BLaER1 treated with 17β-estradiol and CSF1 and Interleukin-3, amounts not matched to agents 10 nM and 100 nM (cell line): Measurements from ENCODE around the gene LEF1.

Experiments used
- H3K27ac ChIP-seq, 11 experiments: shearing (Covaris generic); formaldehyde crosslinking; 2 replicates each; pipeline ENCODE4 v1.8.1; 2022
- H3K27me3 ChIP-seq, 11 experiments: shearing (Covaris generic); formaldehyde crosslinking; 2 replicates each; pipeline ENCODE4 v1.8.1; 2022
- H3K36me3 ChIP-seq, 11 experiments: shearing (Covaris generic); formaldehyde crosslinking; 2 replicates each; pipeline ENCODE4 v1.8.1; 2022
- H3K4me1 ChIP-seq, 10 experiments: shearing (Covaris generic); formaldehyde crosslinking; 2 replicates each; pipeline ENCODE4 v1.8.1; 2022
- H3K4me2 ChIP-seq, 11 experiments: shearing (Covaris generic); formaldehyde crosslinking; 2 replicates each; pipeline ENCODE4 v1.8.1; 2022
- H3K4me3 ChIP-seq, 10 experiments: shearing (Covaris generic); formaldehyde crosslinking; 2 replicates each; pipeline ENCODE4 v1.8.1; 2022
- H3K9ac ChIP-seq, 11 experiments: shearing (Covaris generic); formaldehyde crosslinking; 2 replicates each; pipeline ENCODE4 v1.8.1; 2022
- H3K9me3 ChIP-seq, 11 experiments: shearing (Covaris generic); formaldehyde crosslinking; replicated peaks in 1 of 11; 2 replicates each; pipeline ENCODE4 v1.8.1; 2022
- H4K20me1 ChIP-seq, 11 experiments: shearing (Covaris generic); formaldehyde crosslinking; 2 replicates each; pipeline ENCODE4 v1.8.1; 2022
- Cebpa-rat ChIP-seq, 11 experiments: shearing (Covaris generic); IDR thresholded peaks; 2 replicates each; pipeline ENCODE4 v1.8.1; 2022

LEF1 gene

DNA sequence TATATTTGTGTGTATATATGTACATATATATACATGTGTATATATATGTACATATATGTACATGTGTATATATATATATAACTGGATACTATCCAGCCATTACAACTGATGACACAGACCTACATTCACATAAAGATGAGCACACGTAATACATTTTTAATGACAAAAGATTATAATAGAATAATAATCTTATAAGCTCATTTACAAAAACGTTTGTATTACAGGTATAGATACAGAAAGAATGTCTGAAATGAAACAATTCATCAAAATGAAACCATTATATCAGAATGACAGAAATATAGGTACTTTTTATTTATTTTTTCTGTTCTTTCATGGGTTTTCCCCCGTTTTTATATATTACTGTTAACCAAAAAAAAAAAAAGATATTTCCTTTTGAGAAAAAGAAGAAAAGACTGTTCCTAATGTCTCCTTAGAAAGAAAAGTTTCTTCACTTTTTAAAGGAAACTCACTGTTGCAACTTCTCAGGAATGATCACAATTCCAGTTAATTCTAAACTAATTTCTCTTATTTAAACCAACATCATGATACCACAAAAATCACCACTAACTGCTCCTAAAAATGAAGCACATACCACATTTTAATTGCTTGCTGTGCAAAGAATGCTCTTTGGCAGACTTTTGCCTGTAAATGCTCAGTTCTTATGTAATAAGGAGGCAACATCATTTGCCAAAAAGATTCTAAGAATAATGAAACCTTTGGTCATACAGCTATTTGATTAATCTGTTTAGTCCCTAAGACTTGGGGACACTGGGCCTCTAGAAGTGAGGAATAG is 18.9 kb downstream of the LEF1 start:
- H3K9ac ChIP-seq, result no peak overlapping the region
- H3K9me3 ChIP-seq, result peaks cover 0 to 17% (median 0%) of the 10 kb centered on the region in 11 experiments; a peak in 11 of 22 replicates
- no peak overlapping the region for H3K4me3 ChIP-seq
- H3K4me2 ChIP-seq, result peak overlapping the region in 8 of 11 experiments; percentile 1 to 27 (median 17); a peak in 8 of 22 replicates
- peaks cover 20 to 87% (median 59%) of the 10 kb centered on the region in 10 experiments for H3K4me1 ChIP-seq
- peaks cover 0 to 83% (median 36%) of the 10 kb centered on the region in 11 experiments; a peak in 17 of 22 replicates for H3K36me3 ChIP-seq
- H3K27me3 ChIP-seq, result peaks cover 0 to 13% (median 3%) of the 10 kb centered on the region in 11 experiments; a peak in 13 of 22 replicates
- H4K20me1 ChIP-seq, result peaks cover 0 to 95% (median 15%) of the 10 kb centered on the region in 11 experiments; a peak in 11 of 22 replicates
- no peak for TF ChIP-seq Cebpa-rat (IDR thresholded peaks at IDR 0.05)
- no peak overlapping the region for H3K27ac ChIP-seq

DNA sequence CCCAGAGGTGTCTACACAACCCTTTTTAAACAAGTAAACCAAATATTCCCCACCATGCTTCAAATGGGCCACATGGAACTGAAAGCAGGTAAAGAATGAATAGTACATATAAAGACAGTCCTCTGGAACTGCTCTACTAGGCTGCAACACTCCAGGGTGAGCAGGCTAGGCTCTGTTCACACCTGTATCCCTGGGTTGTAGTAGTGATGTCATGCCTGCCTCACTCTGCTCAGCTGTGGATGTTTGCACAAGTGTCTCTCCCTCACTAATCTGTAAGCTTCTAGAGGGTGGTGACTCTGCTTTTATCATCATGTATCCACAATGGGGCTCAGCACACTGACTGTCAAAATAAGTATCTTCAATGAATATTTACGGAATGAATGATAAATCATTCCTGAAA is 20.4 kb downstream of the LEF1 start:
- peak overlapping the region in 2 of 11 experiments; percentile 8 to 36; a peak in 2 of 22 replicates for H3K27ac ChIP-seq
- peaks cover 0 to 15% (median 0%) of the 10 kb centered on the region in 11 experiments; a peak in 11 of 22 replicates for H3K9me3 ChIP-seq
- H3K9ac ChIP-seq, result no peak overlapping the region
- H3K4me1 ChIP-seq, result peaks cover 12 to 90% (median 71%) of the 10 kb centered on the region in 10 experiments
- H3K27me3 ChIP-seq, result peaks cover 0 to 21% (median 12%) of the 10 kb centered on the region in 11 experiments; a peak in 20 of 22 replicates
- H3K4me3 ChIP-seq, result no peak overlapping the region
- peaks cover 0 to 95% (median 28%) of the 10 kb centered on the region in 11 experiments; a peak in 11 of 22 replicates for H4K20me1 ChIP-seq
- no peak for TF ChIP-seq Cebpa-rat (IDR thresholded peaks at IDR 0.05)
- peak overlapping the region; percentile 11 to 52 (median 33); a peak in 14 of 22 replicates for H3K4me2 ChIP-seq
- peaks cover 0 to 90% (median 34%) of the 10 kb centered on the region in 11 experiments; a peak in 17 of 22 replicates for H3K36me3 ChIP-seq

DNA sequence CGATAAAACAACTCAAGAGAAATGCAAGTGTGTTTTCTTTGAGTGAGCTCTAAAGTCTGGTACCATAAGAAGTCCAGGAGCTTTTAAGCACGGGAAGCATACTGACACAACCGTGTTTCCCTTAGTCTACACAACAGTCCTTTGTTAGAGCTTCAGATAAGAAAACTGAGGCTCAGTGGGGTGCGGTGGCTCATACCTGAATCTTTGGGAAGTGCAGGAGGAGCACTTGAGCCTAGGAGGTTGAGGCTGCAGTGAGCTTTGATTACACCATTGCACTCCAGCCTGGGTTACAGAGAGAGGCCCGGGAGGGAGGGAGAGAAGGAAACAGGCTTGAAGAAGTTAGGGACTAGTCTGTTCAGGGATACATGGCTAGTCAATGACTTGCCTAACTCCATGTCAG is 21.9 kb downstream of the LEF1 start:
- Histone ChIP-seq H3K36me3 (peaks cover 0 to 85% (median 23%) of the 10 kb centered on the region in 11 experiments; a peak in 11 of 22 replicates), H3K4me1 (peaks cover 17 to 90% (median 68%) of the 10 kb centered on the region in 10 experiments), H3K4me3 (no peak overlapping the region), H4K20me1 (peaks cover 0 to 95% (median 36%) of the 10 kb centered on the region in 11 experiments; a peak in 11 of 22 replicates), H3K9ac (no peak overlapping the region), H3K27ac (peak overlapping the region in 5 of 11 experiments; percentile 10 to 39 (median 28); a peak in 5 of 22 replicates), H3K4me2 (peak overlapping the region in 5 of 11 experiments; percentile 13 to 52 (median 40); a peak in 7 of 22 replicates), H3K9me3 (no peaks in the 10 kb centered on the region; a peak in 1 of 22 replicates), H3K27me3 (peaks cover 0 to 36% (median 24%) of the 10 kb centered on the region in 11 experiments; a peak in 21 of 22 replicates)
- no peak for TF ChIP-seq Cebpa-rat (IDR thresholded peaks at IDR 0.05)

DNA sequence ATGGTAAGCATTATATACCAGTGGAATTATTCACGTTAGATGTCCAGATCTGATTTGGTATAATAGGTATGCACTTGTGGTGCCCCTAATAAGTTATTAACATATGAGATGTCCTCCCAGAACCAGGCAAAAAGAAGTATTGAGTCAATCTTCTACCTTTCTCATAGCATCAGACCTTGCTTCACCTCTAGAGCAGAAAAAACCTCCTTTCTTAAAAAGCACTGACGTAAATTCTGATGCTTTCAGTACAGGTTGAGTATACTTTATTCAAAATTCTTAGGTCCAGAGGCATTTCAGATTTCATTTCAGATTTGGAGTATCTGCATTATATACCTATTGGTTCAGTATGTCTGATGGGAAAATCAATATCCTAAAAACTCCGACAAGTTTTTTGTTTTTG is 22.4 kb downstream of the LEF1 start:
- Histone ChIP-seq H3K27ac (no peak overlapping the region; a peak in 1 of 22 replicates), H3K36me3 (peaks cover 0 to 85% (median 22%) of the 10 kb centered on the region in 11 experiments; a peak in 10 of 22 replicates), H3K9me3 (no peaks in the 10 kb centered on the region), H3K4me3 (no peak overlapping the region), H3K4me1 (peaks cover 22 to 90% (median 69%) of the 10 kb centered on the region in 10 experiments), H3K27me3 (peaks cover 3 to 41% (median 29%) of the 10 kb centered on the region in 11 experiments), H3K4me2 (peak overlapping the region in 2 of 11 experiments; percentile 37 to 46; a peak in 3 of 22 replicates), H3K9ac (no peak overlapping the region), H4K20me1 (peaks cover 0 to 95% (median 36%) of the 10 kb centered on the region in 11 experiments; a peak in 11 of 22 replicates)
- no peak for TF ChIP-seq Cebpa-rat (IDR thresholded peaks at IDR 0.05)

DNA sequence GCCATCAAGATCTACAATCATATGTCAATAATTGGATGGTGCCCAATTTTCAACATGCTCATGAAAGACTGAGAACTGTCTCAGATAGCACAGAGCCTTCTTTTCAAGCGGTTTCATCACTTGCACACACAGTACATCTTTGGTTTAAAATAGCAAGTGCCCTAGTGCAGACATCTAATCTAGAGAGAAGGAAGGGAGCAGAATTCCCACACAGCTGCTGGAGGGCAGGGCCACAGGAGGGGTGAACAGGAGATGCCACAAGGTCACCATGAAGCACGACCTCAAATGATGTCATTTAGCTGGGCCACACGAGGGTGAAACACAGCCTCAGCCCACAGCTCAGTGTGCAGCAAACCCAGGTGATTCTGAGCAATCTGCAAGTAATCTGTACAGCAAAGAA is 24.3 kb downstream of the LEF1 start:
- Histone ChIP-seq H3K9ac (no peak overlapping the region), H3K27ac (peak overlapping the region in 1 of 11 experiments; percentile 10; a peak in 1 of 22 replicates), H3K27me3 (peaks cover 8 to 56% (median 45%) of the 10 kb centered on the region in 11 experiments), H3K4me1 (peaks cover 38 to 94% (median 73%) of the 10 kb centered on the region in 10 experiments), H3K4me3 (no peak overlapping the region), H4K20me1 (peaks cover 0 to 96% (median 36%) of the 10 kb centered on the region in 11 experiments; a peak in 11 of 22 replicates), H3K36me3 (peaks cover 0 to 86% (median 21%) of the 10 kb centered on the region in 11 experiments; a peak in 10 of 22 replicates), H3K9me3 (no peaks in the 10 kb centered on the region), H3K4me2 (peak overlapping the region in 8 of 11 experiments; percentile 13 to 59 (median 39); a peak in 15 of 22 replicates)
- TF ChIP-seq Cebpa-rat (IDR thresholded peaks at IDR 0.05), result no peak

DNA sequence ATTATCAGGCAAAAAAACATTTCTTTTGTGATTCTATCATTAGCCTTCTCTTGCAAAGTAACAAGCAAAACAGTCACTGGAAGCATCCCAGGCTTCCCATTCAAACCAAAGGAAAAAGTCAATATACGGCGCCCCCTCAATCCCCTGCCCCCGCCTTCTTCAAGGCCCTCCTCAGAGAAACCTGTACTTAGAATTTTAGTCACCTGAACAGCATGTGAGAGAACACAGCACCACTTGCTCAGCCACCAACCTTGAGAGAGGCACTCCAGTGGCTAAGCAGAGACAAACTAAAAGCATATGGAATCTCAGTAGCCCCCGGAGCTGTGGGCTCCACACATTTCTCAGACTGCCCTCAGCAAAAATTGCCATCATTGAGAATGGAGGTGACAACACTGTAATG is 25.2 kb downstream of the LEF1 start:
- peaks cover 0 to 100% (median 35%) of the 10 kb centered on the region in 11 experiments; a peak in 11 of 22 replicates for H4K20me1 ChIP-seq
- TF ChIP-seq Cebpa-rat (IDR thresholded peaks at IDR 0.05), result no peak
- H3K4me3 ChIP-seq, result no peak overlapping the region
- H3K9me3 ChIP-seq, result no peaks in the 10 kb centered on the region
- H3K4me2 ChIP-seq, result peak overlapping the region in 10 of 11 experiments; percentile 11 to 60 (median 44); a peak in 16 of 22 replicates
- peaks cover 0 to 89% (median 24%) of the 10 kb centered on the region in 11 experiments; a peak in 13 of 22 replicates for H3K36me3 ChIP-seq
- peaks cover 8 to 56% (median 45%) of the 10 kb centered on the region in 11 experiments for H3K27me3 ChIP-seq
- no peak overlapping the region for H3K27ac ChIP-seq
- 0 out of 22 replicates have a peak overlapping the region, but pooled peaks of 1 of the 11 experiments have one; percentile 10 for H3K9ac ChIP-seq
- H3K4me1 ChIP-seq, result peaks cover 46 to 99% (median 77%) of the 10 kb centered on the region in 10 experiments

DNA sequence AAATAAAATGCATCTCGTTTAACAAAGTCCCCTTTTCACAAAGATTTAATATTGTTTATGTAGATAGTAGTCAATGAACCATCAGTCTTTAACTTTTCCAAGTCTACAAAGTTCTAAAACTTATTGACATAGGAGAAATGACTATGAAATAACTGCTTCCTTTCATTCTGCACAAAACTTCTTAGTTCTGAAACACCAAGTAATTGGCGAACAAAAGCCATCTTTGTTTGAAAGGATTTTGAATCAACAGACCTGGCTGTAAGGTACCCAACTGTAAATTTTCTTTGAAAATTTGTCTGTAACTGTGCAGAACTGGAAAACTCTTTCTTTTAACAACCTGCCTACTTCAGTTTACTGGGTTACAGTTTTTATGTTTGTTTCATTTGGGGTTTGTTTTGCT is 25.9 kb downstream of the LEF1 start:
- H3K4me2 ChIP-seq, result peak overlapping the region; percentile 11 to 67 (median 46); a peak in 15 of 22 replicates
- peaks cover 40 to 99% (median 72%) of the 10 kb centered on the region in 10 experiments for H3K4me1 ChIP-seq
- TF ChIP-seq Cebpa-rat (IDR thresholded peaks at IDR 0.05), result no peak
- H3K27me3 ChIP-seq, result peaks cover 8 to 51% (median 43%) of the 10 kb centered on the region in 11 experiments
- H3K9me3 ChIP-seq, result no peaks in the 10 kb centered on the region
- H3K9ac ChIP-seq, result no peak overlapping the region
- H3K4me3 ChIP-seq, result no peak overlapping the region
- peaks cover 0 to 100% (median 31%) of the 10 kb centered on the region in 11 experiments; a peak in 11 of 22 replicates for H4K20me1 ChIP-seq
- H3K27ac ChIP-seq, result no peak overlapping the region; a peak in 1 of 22 replicates
- peaks cover 0 to 89% (median 28%) of the 10 kb centered on the region in 11 experiments; a peak in 13 of 22 replicates for H3K36me3 ChIP-seq

DNA sequence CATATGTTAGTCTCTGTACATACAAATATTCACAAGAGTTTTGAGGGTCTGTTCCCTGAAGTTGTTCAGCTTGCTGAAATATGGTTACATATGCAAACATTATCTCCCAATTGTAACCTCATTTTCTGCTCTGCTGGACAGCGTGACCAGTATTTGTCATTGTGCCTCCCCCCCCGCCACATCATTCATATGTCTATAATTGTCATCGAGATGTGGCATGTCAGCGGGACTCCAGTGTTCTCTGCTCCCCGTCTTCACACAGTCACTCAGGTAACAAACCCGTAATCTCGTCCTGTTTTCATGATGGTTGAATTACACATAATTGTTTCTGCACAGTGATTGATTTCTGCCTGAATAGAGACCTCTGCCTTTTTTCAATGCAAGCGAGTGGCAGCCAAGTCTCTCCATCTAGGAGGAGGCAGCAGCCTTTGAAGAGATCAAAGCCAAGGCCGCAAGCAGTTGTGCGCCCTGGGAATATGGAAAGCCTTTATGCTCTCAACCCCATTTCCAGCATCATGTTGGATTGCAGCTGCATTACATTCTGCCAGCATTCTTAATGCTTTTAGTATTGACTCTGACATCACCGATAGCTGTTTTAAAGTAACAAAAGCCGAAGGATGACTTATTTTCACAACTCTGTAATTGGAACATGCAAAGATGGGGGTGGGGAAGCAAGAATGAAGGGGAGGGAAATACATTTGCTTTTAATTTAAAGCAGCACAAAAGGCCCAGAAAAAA is 27.4 kb downstream of the LEF1 start:
- no peaks in the 10 kb centered on the region for H3K9me3 ChIP-seq
- H3K9ac ChIP-seq, result peak overlapping the region in 1 of 11 experiments; percentile 19; a peak in 1 of 22 replicates
- no peak overlapping the region for H3K4me3 ChIP-seq
- H3K4me1 ChIP-seq, result peaks cover 35 to 87% (median 62%) of the 10 kb centered on the region in 10 experiments
- peaks cover 0 to 99% (median 31%) of the 10 kb centered on the region in 11 experiments; a peak in 11 of 22 replicates for H4K20me1 ChIP-seq
- H3K4me2 ChIP-seq, result peak overlapping the region; percentile 46 to 71 (median 59)
- peaks cover 8 to 51% (median 43%) of the 10 kb centered on the region in 11 experiments for H3K27me3 ChIP-seq
- H3K36me3 ChIP-seq, result peaks cover 0 to 81% (median 18%) of the 10 kb centered on the region in 11 experiments; a peak in 13 of 22 replicates
- peak overlapping the region in 3 of 11 experiments; percentile 11 to 25 (median 14); a peak in 2 of 22 replicates for H3K27ac ChIP-seq
- no peak for TF ChIP-seq Cebpa-rat (IDR thresholded peaks at IDR 0.05)
